Mammary epithelial cell (primary cell): ENCODE measurements around the gene ADGRL3.

ENCODE experiments used
- EZH2 ChIP-seq: IDR thresholded peaks from 2 replicates; pipeline ENCODE4 v1.6.1; 2012; ENCODE audit warnings: low read length, inconsistent platforms, borderline replicate concordance
- TF ChIP-seq, protein P1 (sequence below), 2 donors: IDR thresholded peaks in 1 of 2; conservative IDR thresholded peaks in 1 of 2; 2 replicates each; pipeline ENCODE4 v1.5.1; 2011 to 2012; ENCODE audit warnings: inconsistent platforms in 2 of 2, low read length in 2 of 2, mild to moderate bottlenecking in 2 of 2, control low read depth in 1 of 2, low read depth in 1 of 2; ENCODE audit not compliant: insufficient read depth in 1 of 2; ENCODE audit errors: extremely low read depth in 1 of 2

GRCh38 chr4:61522312-61522711, 322.2 kb downstream of the ADGRL3 start:
- TF ChIP-seq, protein P1, sequence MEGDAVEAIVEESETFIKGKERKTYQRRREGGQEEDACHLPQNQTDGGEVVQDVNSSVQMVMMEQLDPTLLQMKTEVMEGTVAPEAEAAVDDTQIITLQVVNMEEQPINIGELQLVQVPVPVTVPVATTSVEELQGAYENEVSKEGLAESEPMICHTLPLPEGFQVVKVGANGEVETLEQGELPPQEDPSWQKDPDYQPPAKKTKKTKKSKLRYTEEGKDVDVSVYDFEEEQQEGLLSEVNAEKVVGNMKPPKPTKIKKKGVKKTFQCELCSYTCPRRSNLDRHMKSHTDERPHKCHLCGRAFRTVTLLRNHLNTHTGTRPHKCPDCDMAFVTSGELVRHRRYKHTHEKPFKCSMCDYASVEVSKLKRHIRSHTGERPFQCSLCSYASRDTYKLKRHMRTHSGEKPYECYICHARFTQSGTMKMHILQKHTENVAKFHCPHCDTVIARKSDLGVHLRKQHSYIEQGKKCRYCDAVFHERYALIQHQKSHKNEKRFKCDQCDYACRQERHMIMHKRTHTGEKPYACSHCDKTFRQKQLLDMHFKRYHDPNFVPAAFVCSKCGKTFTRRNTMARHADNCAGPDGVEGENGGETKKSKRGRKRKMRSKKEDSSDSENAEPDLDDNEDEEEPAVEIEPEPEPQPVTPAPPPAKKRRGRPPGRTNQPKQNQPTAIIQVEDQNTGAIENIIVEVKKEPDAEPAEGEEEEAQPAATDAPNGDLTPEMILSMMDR (conservative IDR thresholded peaks at IDR 0.05 in 1 of 2, IDR thresholded peaks at IDR 0.05 in 1 of 2; ENCODE audit: extremely low read depth in 1 of 2, insufficient read depth in 1 of 2, low read depth in 1 of 2, low read length in 2 of 2): no peak
- no peak for TF ChIP-seq EZH2
